GM12878 (cell line): Measurements from ENCODE around the gene MAGI3. TPM values are rescaled to one million over a fixed set of nuclear protein-coding genes. Genes with fewer than 3 reads are reported as not detected.

Experiments used
- ATAC-seq: fragments of 200-7000 bp; cut with Tn5 transposase; 3 replicates; pipeline ENCODE4 v1.9.1; 2020; ENCODE audit warnings: mild to moderate bottlenecking, moderate library complexity
- BruUV-seq: library from RNA; stranded (reverse); fragments of 400-500 nt; replicated peaks from 2 replicates; lab custom pipeline; 2021; lab: Mats Ljungman, UMichigan
- CTCF ChIA-PET: fragments of 300-600 bp; sonication (Branson Sonifier 250); formaldehyde crosslinking; extraction: SDS; loops from one replicate; lab custom pipeline; 2021; ENCODE audit warnings: inconsistent platforms; lab: Yijun Ruan, JAX
- POLR2A ChIA-PET: fragments of 350-600 bp; formaldehyde crosslinking; extraction: SDS; loops from one replicate; lab custom pipeline; 2021; ENCODE audit warnings: inconsistent platforms; lab: Charles Lee
- RAD21 ChIA-PET: fragments of 300-600 bp; sonication (Branson Sonifier 250); formaldehyde crosslinking; loops from one replicate; lab custom pipeline; 2023; ENCODE audit warnings: antibody characterized with exemption; ENCODE audit not compliant: unreplicated experiment; lab: Charles Lee
- SMC1A ChIA-PET: fragments of 300-600 bp; sonication (Branson Sonifier 250); formaldehyde crosslinking; loops from one replicate; lab custom pipeline; 2023; ENCODE audit not compliant: unreplicated experiment, uncharacterized antibody; lab: Charles Lee
- DNase-seq: peaks from one replicate; pipeline ENCODE4 v3.0.0-alpha.2; 2011; ENCODE audit warnings: low read depth, low spot score
- FAIRE-seq: peaks from 3 replicates; lab custom pipeline; 2011; peaks lifted over from hg19 to GRCh38; lab: Jason Lieb, UNC
- H2AFZ ChIP-seq: 2 replicates; pipeline ENCODE4 v1.6.0; 2011; ENCODE audit warnings: low read depth, low read length, control low read depth; ENCODE audit not compliant: control insufficient read depth
- H3K27ac ChIP-seq: 2 replicates; pipeline ENCODE4 v1.5.1; 2011; ENCODE audit warnings: control low read depth; ENCODE audit not compliant: control insufficient read depth, insufficient read depth
- H3K27me3 ChIP-seq, 2 experiments: replicated peaks in 1 of 2; 2 replicates each; pipeline versions ENCODE4 v1.6.0 to v1.6.1; 2011; ENCODE audit warnings: low read length in 1 of 2; ENCODE audit not compliant: control insufficient read depth in 2 of 2, insufficient read depth in 2 of 2
- H3K36me3 ChIP-seq, 2 experiments: 2 replicates each; pipeline ENCODE4 v1.5.1; 2011; ENCODE audit warnings: low read length in 1 of 2; ENCODE audit not compliant: control insufficient read depth in 2 of 2, insufficient read depth in 2 of 2
- H3K4me1 ChIP-seq: 2 replicates; pipeline ENCODE4 v1.6.1; 2011; ENCODE audit warnings: mild to moderate bottlenecking, low read length, moderate library complexity, mixed read lengths; ENCODE audit not compliant: control insufficient read depth, insufficient read depth
- H3K4me2 ChIP-seq: 2 replicates; pipeline ENCODE4 v1.6.0; 2011; ENCODE audit warnings: control low read depth; ENCODE audit not compliant: control insufficient read depth, insufficient read depth
- H3K4me3 ChIP-seq: fragments of 200-600 bp; sonication (generic); 2 replicates; pipeline ENCODE4 v1.5.1; 2016
- H3K79me2 ChIP-seq: 2 replicates; pipeline ENCODE4 v1.6.0; 2011; ENCODE audit warnings: low read length; ENCODE audit not compliant: control insufficient read depth, insufficient read depth
- H3K9ac ChIP-seq: 2 replicates; pipeline ENCODE4 v1.8.0; 2011; ENCODE audit warnings: low read length, control low read depth, mixed read lengths; ENCODE audit not compliant: control insufficient read depth, insufficient read depth
- H3K9me3 ChIP-seq: replicated peaks from 3 replicates; pipeline ENCODE4 v1.5.1; 2011; ENCODE audit warnings: mild to moderate bottlenecking, low read length; ENCODE audit not compliant: control insufficient read depth, insufficient read depth
- H4K20me1 ChIP-seq: 2 replicates; pipeline ENCODE4 v1.6.0; 2011; ENCODE audit not compliant: control insufficient read depth, insufficient read depth
- CEBPB ChIP-seq, 2 experiments: fragments of 150-350 bp in 1 of 2; IDR thresholded peaks; 2 replicates each; pipeline ENCODE4 v1.6.1; 2012 to 2014; ENCODE audit warnings: low read depth in 2 of 2, low read length in 2 of 2, borderline replicate concordance in 1 of 2, inconsistent platforms in 1 of 2
- EGR1 ChIP-seq, 2 experiments: IDR thresholded peaks; 1 replicate in 1 of 2; 2 replicates in 1 of 2; pipeline ENCODE4 v1.6.1; 2011 to 2012; ENCODE audit warnings: low read depth in 2 of 2, low read length in 2 of 2, borderline replicate concordance in 1 of 2, mild to moderate bottlenecking in 1 of 2, moderate library complexity in 1 of 2
- EP300 ChIP-seq, 2 experiments: fragments of 150-350 bp in 1 of 2; IDR thresholded peaks; 2 replicates each; pipeline ENCODE4 v1.6.1; 2011 to 2012; ENCODE audit warnings: low read depth in 2 of 2, low read length in 2 of 2, borderline replicate concordance in 1 of 2, improper control_type of control experiment in 1 of 2, inconsistent platforms in 1 of 2; ENCODE audit not compliant: control insufficient read depth in 1 of 2
- HSF1 ChIP-seq: fragments of 150-350 bp; IDR thresholded peaks from 2 replicates; pipeline ENCODE4 v1.6.1; 2014; ENCODE audit warnings: mild to moderate bottlenecking, low read depth, low read length
- RFX5 ChIP-seq: IDR thresholded peaks from 2 replicates; pipeline ENCODE4 v1.6.1; 2011; ENCODE audit warnings: low read depth, low read length, improper control_type of control experiment
- SKIL ChIP-seq: fragments of 450-650 bp; IDR thresholded peaks from 2 replicates; pipeline ENCODE4 v1.6.1; 2017; ENCODE audit warnings: mild to moderate bottlenecking, low read depth, inconsistent platforms; ENCODE audit not compliant: poor library complexity, severe bottlenecking
- SMAD1 ChIP-seq: fragments of 450-650 bp; IDR thresholded peaks from 2 replicates; pipeline ENCODE4 v1.6.1; 2018; ENCODE audit warnings: mild to moderate bottlenecking, low read depth; ENCODE audit not compliant: partially characterized antibody
- SREBF2 ChIP-seq: IDR thresholded peaks from 2 replicates; pipeline ENCODE4 v1.6.1; 2012; ENCODE audit warnings: mild to moderate bottlenecking, low read length
- WGBS: methylation state at CpG from one replicate; pipeline ENCODE4 v1.1.6; 2016; ENCODE audit warnings: low lambda C conversion rate; ENCODE audit not compliant: insufficient replicate concordance, insufficient coverage; ENCODE audit errors: missing lambda C conversion rate; 5-methylcytosine and 5-hydroxymethylcytosine counted together
- in situ Hi-C: fragments of 300-500 bp; cut with MboI; formaldehyde crosslinking; loops from 9 replicates; pipeline ENCODE4 v1.14.3; 2018; ENCODE audit warnings: mixed read lengths
- intact Hi-C: fragments of 100-400 bp; cut with micrococcal nuclease; formaldehyde crosslinking; loops from one replicate; pipeline ENCODE4 v1.14.2; 2022; ENCODE audit not compliant: unreplicated experiment
- polyA plus RNA-seq, 11 experiments: library from polyadenylated mRNA; depleted of rRNA in 4 of 11; unstranded in 6 of 11; stranded (reverse) in 5 of 11; fragments of >200 nt; fragmentation: Nextera tagmentation in 4 of 11; fragmentation: Illumina TruSeq in 1 of 11; extraction: Ambion mirVana in 4 of 11; extraction: Trizol in 1 of 11; gene quantifications; 1 replicate in 1 of 11; 2 replicates in 10 of 11; pipeline versions ENCODE4 v1.2.1 to v1.2.3, GENCODE V29; 2011 to 2016; ENCODE audit warnings: inconsistent platforms in 2 of 11, missing spikeins in 2 of 11, low read depth in 1 of 11
- total RNA-seq, 4 experiments: library from RNA; depleted of rRNA in 3 of 4; stranded (reverse); fragments of >200 nt in 3 of 4; fragmentation: Illumina TruSeq in 1 of 4; extraction: Trizol in 1 of 4; gene quantifications; 2 replicates each; pipeline versions ENCODE4 v1.2.1 to v1.2.3, GENCODE V29; 2013 to 2021
- TF ChIP-seq, protein P1 (sequence below): fragments of 450-650 bp; IDR thresholded peaks from 2 replicates; pipeline ENCODE4 v1.6.1; 2016; ENCODE audit warnings: mild to moderate bottlenecking

MAGI3 gene
- total and polyA plus RNA-seq, 10 of the 15 experiments (the other 5 are each of a cell fraction or from before 2014, with no cell fraction given) = 0.17 to 0.65 (median 0.32) TPM

DNA sequence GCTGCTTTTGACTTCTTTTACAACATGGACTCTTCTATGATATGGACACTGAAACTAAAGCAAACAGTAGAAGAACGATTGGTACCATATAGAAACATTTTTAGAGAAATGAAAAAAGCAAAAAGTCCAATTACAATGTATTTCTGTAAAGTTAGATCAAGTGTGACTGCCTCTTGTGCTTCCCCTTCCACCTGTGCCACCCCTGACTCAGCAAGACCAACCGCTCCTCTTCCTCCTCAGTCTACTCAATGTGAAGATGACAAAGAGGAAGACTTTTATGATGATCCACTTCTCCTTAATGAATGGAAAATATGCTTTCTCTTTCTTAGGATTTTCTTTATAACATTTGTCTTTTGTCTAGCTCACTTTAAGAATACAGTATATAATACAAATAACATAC is 302.0 kb downstream of the MAGI3 start (continued):
- no peak for TF ChIP-seq HSF1
- no peak for TF ChIP-seq EP300 (IDR thresholded peaks at IDR 0.05; ENCODE audit: borderline replicate concordance in 1 of 2, control insufficient read depth in 1 of 2, low read depth in 2 of 2, low read length in 2 of 2)
- TF ChIP-seq, protein P1, sequence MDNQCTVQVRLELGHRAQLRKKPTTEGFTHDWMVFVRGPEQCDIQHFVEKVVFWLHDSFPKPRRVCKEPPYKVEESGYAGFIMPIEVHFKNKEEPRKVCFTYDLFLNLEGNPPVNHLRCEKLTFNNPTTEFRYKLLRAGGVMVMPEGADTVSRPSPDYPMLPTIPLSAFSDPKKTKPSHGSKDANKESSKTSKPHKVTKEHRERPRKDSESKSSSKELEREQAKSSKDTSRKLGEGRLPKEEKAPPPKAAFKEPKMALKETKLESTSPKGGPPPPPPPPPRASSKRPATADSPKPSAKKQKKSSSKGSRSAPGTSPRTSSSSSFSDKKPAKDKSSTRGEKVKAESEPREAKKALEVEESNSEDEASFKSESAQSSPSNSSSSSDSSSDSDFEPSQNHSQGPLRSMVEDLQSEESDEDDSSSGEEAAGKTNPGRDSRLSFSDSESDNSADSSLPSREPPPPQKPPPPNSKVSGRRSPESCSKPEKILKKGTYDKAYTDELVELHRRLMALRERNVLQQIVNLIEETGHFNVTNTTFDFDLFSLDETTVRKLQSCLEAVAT = no peak

DNA sequence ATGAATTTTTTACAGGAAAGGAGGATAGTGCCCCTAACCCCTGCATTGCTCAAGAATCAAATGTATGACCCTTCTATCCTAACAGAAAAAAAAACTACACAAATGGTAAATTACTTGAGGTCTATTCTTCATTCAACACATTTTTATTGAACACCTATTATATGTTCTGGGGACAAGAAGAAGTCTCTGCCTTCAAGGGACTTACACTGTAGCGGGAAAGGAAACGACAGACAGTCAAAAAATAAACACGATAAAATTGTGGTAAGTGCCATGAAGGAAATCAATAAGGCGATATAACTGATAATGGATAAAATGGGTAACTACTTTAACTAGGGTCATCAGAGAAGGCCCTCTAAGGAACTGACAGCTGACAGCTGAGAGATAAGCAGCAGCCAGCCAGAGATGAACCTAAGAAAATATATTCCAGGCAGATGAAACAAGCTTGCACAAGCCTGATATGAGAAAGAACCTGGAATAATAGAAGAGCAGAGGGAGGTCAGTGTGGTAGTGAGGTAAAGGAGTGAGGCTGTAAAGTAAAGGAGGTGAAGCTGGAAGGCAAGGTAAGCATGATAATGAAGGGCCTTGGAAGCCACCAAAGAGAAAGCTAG is 302.6 kb downstream of the MAGI3 start:
- H3K9me3 ChIP-seq = peaks cover 8% of the 10 kb centered on the region
- no peak for FAIRE-seq
- H3K79me2 ChIP-seq = no peaks in the 10 kb centered on the region
- ChIA-PET SMC1A (interaction anchor here (0.7 to 1.2 kb wide), 2 partner anchors 12 to 663 kb away, joined by 3 read pairs; no protein-coding TSS in a partner anchor), RAD21 (interaction anchor here (1.6 kb wide), 1 partner anchor 67 kb away, joined by 3 read pairs; the partner anchor contains the start of gene PHTF1), CTCF (interaction anchor here (0.6 kb wide), 1 partner anchor 176 kb away, joined by 3 read pairs; no protein-coding TSS in a partner anchor), POLR2A (no interaction called here)
- no peak for ATAC-seq
- no peak overlapping the region for H2AFZ ChIP-seq
- intact Hi-C loops (no loop called here), in situ Hi-C loops (no loop called here)
- H3K36me3 ChIP-seq = peaks cover 0 to 4% of the 10 kb centered on the region in 2 experiments; a peak in 2 of 4 replicates
- H3K4me1 ChIP-seq = no peaks in the 10 kb centered on the region
- no TSS peak for BruUV-seq
- H3K4me2 ChIP-seq = no peak overlapping the region
- 99% methylated on average over 4 of the region's 4 CpGs for WGBS
- H4K20me1 ChIP-seq = no peaks in the 10 kb centered on the region
- no peak overlapping the region for H3K27ac ChIP-seq
- no peak overlapping the region for H3K4me3 ChIP-seq
- TF ChIP-seq EGR1 (IDR thresholded peaks at IDR 0.05; ENCODE audit: borderline replicate concordance in 1 of 2, low read depth in 2 of 2, low read length in 2 of 2) = no peak
- no peak for TF ChIP-seq SREBF2
- no peak for TF ChIP-seq SKIL
- TF ChIP-seq SMAD1 = no peak
- no peak for TF ChIP-seq RFX5
- no peak for TF ChIP-seq CEBPB (IDR thresholded peaks at IDR 0.05; ENCODE audit: borderline replicate concordance in 1 of 2, low read depth in 2 of 2, low read length in 2 of 2)
- no peaks in the 10 kb centered on the region for H3K27me3 ChIP-seq
- H3K9ac ChIP-seq = no peak overlapping the region
- DNase-seq = no peak
